ENCODE data around the gene BCL7C. TPM values are rescaled to one million over a fixed set of nuclear protein-coding genes. Genes with fewer than 3 reads are reported as not detected.
A peak's percentile ranks its signal among the peaks of the same experiment; 100 is the strongest.

Gene BCL7C
- total RNA-seq, 3 donors from 2014 or later (not counting 1 experiment from before 2014, with no cell fraction given), result 25.1 to 28.5 (median 27.4) TPM

DNA sequence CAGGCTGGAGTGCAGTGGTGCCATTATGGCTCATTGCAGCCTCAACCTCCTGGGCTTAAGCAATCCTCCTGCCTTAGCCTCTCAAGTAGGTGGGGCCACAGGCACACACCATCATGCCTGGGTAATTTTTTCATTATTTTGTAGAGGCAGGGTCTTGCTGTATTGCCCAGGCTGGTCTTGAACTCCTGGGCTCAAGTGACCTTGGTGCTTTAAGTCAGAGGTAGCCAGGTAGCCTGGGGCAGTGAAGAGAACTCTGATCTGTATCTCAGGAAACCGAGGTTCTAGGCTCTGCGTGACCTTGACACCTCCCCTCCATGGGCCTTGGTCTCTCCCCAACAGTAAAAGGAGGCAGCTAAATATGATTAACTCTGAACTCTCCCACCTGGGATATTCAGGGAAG lies 5.9 kb upstream of the BCL7C start:
- no peaks in the 10 kb centered on the region for H3K27me3 ChIP-seq (ENCODE audit: control insufficient read depth, insufficient read depth, low read length)
- WGBS (ENCODE audit: insufficient coverage), result 49% methylated on average over 2 of the region's 2 CpGs
- no peaks in the 10 kb centered on the region for H3K9me3 ChIP-seq (ENCODE audit: control insufficient read depth, insufficient read depth, low read length)
- Mint-ChIP-seq H3K36me3 (no peaks in the 10 kb centered on the region), H3K4me3 (no peak overlapping the region), H3K4me1 (peaks cover 33 to 53% of the 10 kb centered on the region in 2 donors), H3K9me3 (peaks cover 2% of the 10 kb centered on the region in 2 donors), H3K27ac (peak overlapping the region in 1 of 2 donors; percentile 26), H3K27me3 (ENCODE audit: low read depth in 2 of 2) (no peaks in the 10 kb centered on the region)
- no peaks in the 10 kb centered on the region for H3K36me3 ChIP-seq (ENCODE audit: control insufficient read depth, insufficient read depth, low read length)
- no peak for DNase-seq
- H3K4me1 ChIP-seq (ENCODE audit: control insufficient read depth, insufficient read depth, low read length), result peaks cover 57% of the 10 kb centered on the region
- no peak overlapping the region for H3K4me3 ChIP-seq (ENCODE audit: low read length)
- no peak overlapping the region for H3K27ac ChIP-seq (ENCODE audit: low read length)
- TF ChIP-seq, protein P1, sequence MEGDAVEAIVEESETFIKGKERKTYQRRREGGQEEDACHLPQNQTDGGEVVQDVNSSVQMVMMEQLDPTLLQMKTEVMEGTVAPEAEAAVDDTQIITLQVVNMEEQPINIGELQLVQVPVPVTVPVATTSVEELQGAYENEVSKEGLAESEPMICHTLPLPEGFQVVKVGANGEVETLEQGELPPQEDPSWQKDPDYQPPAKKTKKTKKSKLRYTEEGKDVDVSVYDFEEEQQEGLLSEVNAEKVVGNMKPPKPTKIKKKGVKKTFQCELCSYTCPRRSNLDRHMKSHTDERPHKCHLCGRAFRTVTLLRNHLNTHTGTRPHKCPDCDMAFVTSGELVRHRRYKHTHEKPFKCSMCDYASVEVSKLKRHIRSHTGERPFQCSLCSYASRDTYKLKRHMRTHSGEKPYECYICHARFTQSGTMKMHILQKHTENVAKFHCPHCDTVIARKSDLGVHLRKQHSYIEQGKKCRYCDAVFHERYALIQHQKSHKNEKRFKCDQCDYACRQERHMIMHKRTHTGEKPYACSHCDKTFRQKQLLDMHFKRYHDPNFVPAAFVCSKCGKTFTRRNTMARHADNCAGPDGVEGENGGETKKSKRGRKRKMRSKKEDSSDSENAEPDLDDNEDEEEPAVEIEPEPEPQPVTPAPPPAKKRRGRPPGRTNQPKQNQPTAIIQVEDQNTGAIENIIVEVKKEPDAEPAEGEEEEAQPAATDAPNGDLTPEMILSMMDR (IDR thresholded peaks at IDR 0.05), result no peak
- ATAC-seq, result no peak
- intact Hi-C loops (cut with micrococcal nuclease), result no loop called here

DNA sequence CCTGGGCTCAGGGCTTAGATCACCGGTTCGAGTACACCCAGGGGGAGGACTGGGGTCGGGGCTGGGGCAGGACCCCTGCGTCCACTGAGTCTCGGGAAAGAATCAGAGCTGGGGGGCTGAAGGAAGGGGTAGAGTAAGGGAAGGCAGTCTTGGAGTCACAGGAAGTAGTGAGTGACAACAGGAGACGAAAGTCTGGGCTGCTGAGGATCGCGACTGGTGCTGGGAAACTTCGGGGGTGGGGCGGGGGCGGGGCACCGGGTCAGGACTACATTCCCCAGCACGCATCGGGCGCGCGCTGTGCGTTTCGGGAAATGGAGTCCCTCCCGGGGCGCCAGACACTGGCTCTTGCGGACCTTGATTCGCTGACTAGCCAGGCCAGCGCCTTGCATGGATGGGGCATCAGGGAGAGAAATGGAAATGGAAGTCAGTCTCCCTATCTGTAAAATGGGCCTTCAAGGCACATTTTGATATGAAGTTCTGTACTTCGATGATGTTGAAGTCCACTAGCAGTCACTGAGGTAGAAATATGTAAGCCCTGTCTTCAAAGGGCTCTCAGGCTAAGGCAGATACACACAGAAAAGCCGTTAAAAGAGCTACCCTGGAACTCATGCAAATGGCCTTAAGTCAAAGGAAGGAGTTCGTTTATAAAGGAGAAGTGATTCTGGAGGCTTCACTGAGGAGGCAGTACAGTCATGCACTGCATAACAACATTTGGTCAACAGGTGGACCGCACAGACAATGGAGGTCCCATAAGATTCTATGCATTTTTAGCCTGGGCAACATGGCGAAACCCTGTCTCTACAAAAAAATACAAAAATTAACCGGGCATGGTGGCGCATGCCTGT lies 3.2 kb upstream of the BCL7C start:
- no peaks in the 10 kb centered on the region for H3K27me3 ChIP-seq (ENCODE audit: control insufficient read depth, insufficient read depth, low read length)
- Mint-ChIP-seq H3K27ac (peak overlapping the region; percentile 70 to 93), H3K4me1 (peaks cover 30 to 56% of the 10 kb centered on the region in 2 donors), H3K27me3 (ENCODE audit: low read depth in 2 of 2) (no peaks in the 10 kb centered on the region), H3K36me3 (no peaks in the 10 kb centered on the region), H3K9me3 (no peaks in the 10 kb centered on the region), H3K4me3 (peak overlapping the region; percentile 61)
- peak overlapping the region; percentile 1 for H3K4me3 ChIP-seq (ENCODE audit: low read length)
- WGBS (ENCODE audit: insufficient coverage), result 15% methylated on average over 31 of the region's 31 CpGs
- ATAC-seq, result peak; percentile 56 to 66 (median 57)
- intact Hi-C loops (cut with micrococcal nuclease), result loop anchor here (1.0 kb wide), 1 partner anchor 25 kb away; no protein-coding TSS in a partner anchor
- H3K9me3 ChIP-seq (ENCODE audit: control insufficient read depth, insufficient read depth, low read length), result no peaks in the 10 kb centered on the region
- TF ChIP-seq, protein P1 (IDR thresholded peaks at IDR 0.05), result no peak
- peak; percentile 62 to 89 for DNase-seq
- H3K4me1 ChIP-seq (ENCODE audit: control insufficient read depth, insufficient read depth, low read length), result peaks cover 53% of the 10 kb centered on the region
- H3K36me3 ChIP-seq (ENCODE audit: control insufficient read depth, insufficient read depth, low read length), result no peaks in the 10 kb centered on the region
- H3K27ac ChIP-seq (ENCODE audit: low read length), result peak overlapping the region; percentile 34

DNA sequence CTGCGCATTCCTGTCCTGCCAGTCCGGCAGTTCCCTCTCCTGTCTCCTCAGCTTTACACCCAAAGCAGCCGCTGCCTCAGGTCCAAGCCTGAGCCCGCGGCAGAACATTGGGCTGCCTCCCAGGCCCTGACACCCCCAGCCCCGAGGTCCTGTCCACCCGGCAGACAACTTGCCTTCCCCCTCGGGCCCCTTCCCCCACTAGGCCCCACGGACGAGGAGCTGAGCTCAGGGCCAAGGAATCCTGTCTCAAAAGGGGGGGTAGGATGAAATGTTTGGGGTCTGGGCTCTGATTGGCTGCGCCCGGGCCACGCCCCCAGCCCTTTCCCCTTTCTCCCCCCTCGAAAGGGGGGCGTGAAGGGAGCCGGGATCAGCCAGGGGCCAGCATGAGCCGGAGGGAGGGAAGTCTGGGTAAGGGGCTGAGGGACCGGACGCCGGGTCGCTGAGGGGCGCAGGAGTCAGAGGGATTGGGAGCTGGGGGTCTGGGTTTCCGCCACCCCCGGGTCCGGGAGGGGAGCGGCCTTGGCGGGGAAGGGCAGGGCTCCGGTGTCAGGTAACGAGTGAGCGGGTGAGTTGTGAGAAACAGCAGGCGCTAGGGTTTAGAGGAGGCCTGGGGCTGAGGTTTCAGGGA lies 2.5 kb upstream of the BCL7C start, which contains the start of gene CTF1:
Gene CTF1, plus strand, starts transcription at position 354 of the 628 bp plus-strand sequence. Its CDS starts 30 bp downstream, at position 384.
- H3K36me3 Mint-ChIP-seq, result no peaks in the 10 kb centered on the region
- peak within 1 kb of the TSS; percentile 61 for H3K4me3 Mint-ChIP-seq
- H3K27ac Mint-ChIP-seq, result peak within 1 kb of the TSS; percentile 81 to 93
- TF ChIP-seq, protein P1 (IDR thresholded peaks at IDR 0.05), result no peak
- DNase-seq (no peak), ATAC-seq (no peak)
- peaks cover 29 to 56% of the 10 kb centered on the region in 2 donors for H3K4me1 Mint-ChIP-seq
- Histone ChIP-seq H3K4me1 (ENCODE audit: control insufficient read depth, insufficient read depth, low read length) (peaks cover 48% of the 10 kb centered on the region), H3K9me3 (ENCODE audit: control insufficient read depth, insufficient read depth, low read length) (no peaks in the 10 kb centered on the region), H3K36me3 (ENCODE audit: control insufficient read depth, insufficient read depth, low read length) (no peaks in the 10 kb centered on the region), H3K27ac (ENCODE audit: low read length) (peak within 1 kb of the TSS; percentile 34), H3K4me3 (ENCODE audit: low read length) (peak within 1 kb of the TSS; percentile 1), H3K27me3 (ENCODE audit: control insufficient read depth, insufficient read depth, low read length) (no peaks in the 10 kb centered on the region)
- no peaks in the 10 kb centered on the region for H3K27me3 Mint-ChIP-seq (ENCODE audit: low read depth in 2 of 2)
- no peaks in the 10 kb centered on the region for H3K9me3 Mint-ChIP-seq
- intact Hi-C loops (cut with micrococcal nuclease), result no loop called here
- 36% methylated on average over 24 of the region's 31 CpGs for WGBS (ENCODE audit: insufficient coverage)
